Thoracic aorta (tissue), 2 donors: ENCODE results near the gene HAP1. TPM values are rescaled to one million over a fixed set of nuclear protein-coding genes. Genes with fewer than 3 reads are reported as not detected.
"Not testable (repeated sequence)": the region's sequence is repeated elsewhere in the genome, so short reads cannot be mapped to it uniquely, and the experiment has no call there.

Experiments used
- ATAC-seq: fragments of 150-250 bp; one replicate; pipeline ENCODE4 v1.8.0; 2017; ENCODE audit warnings: low read depth; ENCODE audit not compliant: insufficient number of reproducible peaks, low FRiP score
- DNase-seq: peaks from one replicate; pipeline ENCODE4 v3.0.0-alpha.2; 2020; ENCODE audit warnings: low spot score
- H3K27ac ChIP-seq, 2 donors: fragments of 200-600 bp; sonication (generic); 1 replicate in 1 of 2; 2 replicates in 1 of 2; pipeline ENCODE4 v1.5.1; 2016; ENCODE audit warnings: mild to moderate bottlenecking in 2 of 2, moderate library complexity in 2 of 2
- H3K27me3 ChIP-seq: fragments of 200-600 bp; sonication (generic); replicated peaks from 2 replicates; pipeline ENCODE4 v1.6.0; 2016; ENCODE audit warnings: mild to moderate bottlenecking; ENCODE audit not compliant: insufficient read depth
- H3K36me3 ChIP-seq: fragments of 200-600 bp; sonication (generic); one replicate; pipeline ENCODE4 v1.5.1; 2016
- H3K4me1 ChIP-seq, 2 donors: fragments of 200-600 bp; sonication (generic); 1 replicate in 1 of 2; 2 replicates in 1 of 2; pipeline versions ENCODE4 v1.5.1 to v1.6.0; 2016; ENCODE audit warnings: low read depth in 2 of 2, mild to moderate bottlenecking in 1 of 2; ENCODE audit not compliant: control insufficient read depth in 1 of 2
- H3K4me3 ChIP-seq: fragments of 200-600 bp; sonication (generic); 2 replicates; pipeline ENCODE4 v1.5.1; 2016; ENCODE audit warnings: mild to moderate bottlenecking
- H3K9me3 ChIP-seq: fragments of 200-600 bp; sonication (generic); 2 replicates; pipeline ENCODE4 v1.5.1; 2016
- total RNA-seq, 2 donors: library from RNA; depleted of rRNA; stranded (reverse); fragments of >200 nt; gene quantifications; one replicate each; pipeline versions ENCODE4 v1.1.0 to v1.2.3, GENCODE V29; 2016
- TF ChIP-seq, protein P1 (sequence below): fragments of 200-600 bp; sonication (generic); IDR thresholded peaks from one replicate; pipeline ENCODE4 v1.5.1; 2019; ENCODE audit warnings: antibody characterized with exemption

HAP1 gene
- total RNA-seq, 2 donors from 2014 or later, result 0.35 TPM; not detected in 1

DNA sequence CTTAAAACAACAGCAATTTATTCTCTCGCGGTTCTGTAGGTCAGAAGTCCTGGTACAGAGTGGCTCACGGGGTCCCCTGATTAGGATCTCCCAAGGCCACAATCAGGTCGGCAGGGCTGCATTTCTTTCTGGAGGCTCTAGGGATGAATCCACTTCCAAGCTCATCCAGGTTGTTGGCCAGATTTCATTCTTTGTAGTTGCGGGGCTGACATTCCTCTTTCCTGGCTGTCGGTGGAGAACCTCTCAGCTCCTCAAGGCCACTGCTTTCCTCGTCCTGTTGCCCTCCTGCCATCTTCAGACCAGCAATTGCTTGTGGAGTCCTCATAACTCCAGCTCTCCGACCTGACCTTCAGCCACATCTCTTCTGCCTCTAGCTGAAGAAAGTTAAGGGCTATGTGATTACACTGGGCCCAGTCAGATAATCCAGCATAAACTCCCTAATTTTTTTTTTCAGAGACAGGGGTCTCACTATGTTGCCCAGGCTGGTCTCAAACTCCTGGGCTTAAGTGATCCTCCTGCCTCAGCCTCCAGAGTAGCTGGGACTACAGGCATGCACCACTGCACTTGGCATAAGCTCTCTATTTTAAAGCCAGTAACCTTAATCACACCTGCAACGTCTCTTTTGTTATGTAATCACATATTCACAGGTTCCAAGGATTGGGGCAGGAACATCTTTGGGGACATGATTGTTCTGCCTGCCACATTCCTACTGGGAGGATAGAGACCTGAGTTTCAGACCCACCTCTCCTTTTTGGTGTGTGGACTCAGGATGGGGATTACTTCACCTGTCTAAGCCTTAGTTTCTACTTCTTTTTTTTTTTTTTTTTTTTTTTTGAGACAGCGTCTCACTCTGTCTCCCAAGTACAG lies 26.4 kb downstream of the HAP1 start:
- Histone ChIP-seq H3K27ac (no peak overlapping the region), H3K4me1 (no peaks in the 10 kb centered on the region), H3K27me3 (no peaks in the 10 kb centered on the region), H3K36me3 (no peaks in the 10 kb centered on the region), H3K4me3 (no peak overlapping the region), H3K9me3 (no peaks in the 10 kb centered on the region)
- DNase-seq (no peak), ATAC-seq (no peak)
- TF ChIP-seq, protein P1, sequence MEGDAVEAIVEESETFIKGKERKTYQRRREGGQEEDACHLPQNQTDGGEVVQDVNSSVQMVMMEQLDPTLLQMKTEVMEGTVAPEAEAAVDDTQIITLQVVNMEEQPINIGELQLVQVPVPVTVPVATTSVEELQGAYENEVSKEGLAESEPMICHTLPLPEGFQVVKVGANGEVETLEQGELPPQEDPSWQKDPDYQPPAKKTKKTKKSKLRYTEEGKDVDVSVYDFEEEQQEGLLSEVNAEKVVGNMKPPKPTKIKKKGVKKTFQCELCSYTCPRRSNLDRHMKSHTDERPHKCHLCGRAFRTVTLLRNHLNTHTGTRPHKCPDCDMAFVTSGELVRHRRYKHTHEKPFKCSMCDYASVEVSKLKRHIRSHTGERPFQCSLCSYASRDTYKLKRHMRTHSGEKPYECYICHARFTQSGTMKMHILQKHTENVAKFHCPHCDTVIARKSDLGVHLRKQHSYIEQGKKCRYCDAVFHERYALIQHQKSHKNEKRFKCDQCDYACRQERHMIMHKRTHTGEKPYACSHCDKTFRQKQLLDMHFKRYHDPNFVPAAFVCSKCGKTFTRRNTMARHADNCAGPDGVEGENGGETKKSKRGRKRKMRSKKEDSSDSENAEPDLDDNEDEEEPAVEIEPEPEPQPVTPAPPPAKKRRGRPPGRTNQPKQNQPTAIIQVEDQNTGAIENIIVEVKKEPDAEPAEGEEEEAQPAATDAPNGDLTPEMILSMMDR, result no peak

DNA sequence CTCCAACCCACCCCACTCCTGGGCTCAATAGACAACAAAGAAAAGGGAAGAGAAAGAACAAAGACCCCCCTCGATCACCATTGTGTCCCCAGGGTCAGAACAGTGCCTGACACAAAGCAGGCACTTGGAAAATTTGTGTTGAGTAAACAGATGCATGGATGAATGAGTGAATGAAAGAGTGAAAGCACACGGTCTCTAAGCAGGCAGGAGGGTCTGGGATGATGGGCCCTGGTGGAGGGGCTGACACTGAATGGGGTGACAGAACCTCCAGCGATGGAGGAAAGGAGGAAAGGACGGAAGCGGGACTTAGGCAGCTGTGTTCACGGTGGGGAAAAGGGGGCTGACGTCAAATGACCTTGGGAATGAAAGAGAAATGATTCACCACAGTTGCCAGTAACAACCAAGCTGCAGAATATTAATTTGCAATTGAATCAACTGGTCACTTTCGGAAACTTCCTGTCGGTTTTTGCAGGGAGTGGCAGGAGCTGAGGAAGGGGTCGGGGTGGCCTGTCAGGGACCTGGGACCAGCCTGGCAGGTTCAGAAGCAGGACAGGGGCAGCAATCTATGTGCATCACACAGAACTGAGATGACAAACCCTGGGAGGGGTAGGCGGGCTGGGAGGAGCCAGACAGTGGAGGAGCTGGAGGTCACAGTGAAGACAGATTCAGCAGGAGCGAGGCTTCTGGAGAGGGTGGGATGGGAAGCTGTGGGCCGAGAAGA lies 29.0 kb downstream of the HAP1 start:
- H3K27ac ChIP-seq, result no peak overlapping the region
- H3K9me3 ChIP-seq, result no peaks in the 10 kb centered on the region
- H3K27me3 ChIP-seq, result no peaks in the 10 kb centered on the region
- no peaks in the 10 kb centered on the region for H3K4me1 ChIP-seq
- no peak overlapping the region for H3K4me3 ChIP-seq
- no peak for DNase-seq
- no peaks in the 10 kb centered on the region for H3K36me3 ChIP-seq
- TF ChIP-seq, protein P1, result no peak
- ATAC-seq, result no peak

DNA sequence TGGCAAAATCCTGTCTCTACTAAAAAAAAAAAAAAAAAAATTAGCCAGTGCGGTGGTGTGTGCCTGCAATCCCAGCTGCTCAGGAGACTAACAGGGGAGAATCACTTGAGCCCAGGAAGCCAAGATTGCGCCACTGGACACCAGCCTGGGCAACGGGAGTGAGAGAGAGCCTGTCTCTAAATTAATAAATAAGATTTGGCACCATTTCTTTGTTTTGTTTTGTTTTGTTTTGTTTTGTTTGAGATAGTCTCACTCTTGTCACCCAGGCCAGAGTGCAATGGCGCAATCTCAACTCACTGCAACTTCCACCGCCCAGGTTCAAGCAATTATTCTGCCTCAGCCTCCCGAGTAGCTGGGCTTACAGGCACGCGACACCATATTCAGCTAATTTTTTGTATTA lies 31.7 kb downstream of the HAP1 start:
- Histone ChIP-seq H3K4me3 (no peak overlapping the region), H3K27ac (no peak overlapping the region), H3K4me1 (no peaks in the 10 kb centered on the region), H3K27me3 (no peaks in the 10 kb centered on the region), H3K36me3 (no peaks in the 10 kb centered on the region), H3K9me3 (no peaks in the 10 kb centered on the region)
- TF ChIP-seq, protein P1, result no peak
- DNase-seq, result no peak
- no peak for ATAC-seq

DNA sequence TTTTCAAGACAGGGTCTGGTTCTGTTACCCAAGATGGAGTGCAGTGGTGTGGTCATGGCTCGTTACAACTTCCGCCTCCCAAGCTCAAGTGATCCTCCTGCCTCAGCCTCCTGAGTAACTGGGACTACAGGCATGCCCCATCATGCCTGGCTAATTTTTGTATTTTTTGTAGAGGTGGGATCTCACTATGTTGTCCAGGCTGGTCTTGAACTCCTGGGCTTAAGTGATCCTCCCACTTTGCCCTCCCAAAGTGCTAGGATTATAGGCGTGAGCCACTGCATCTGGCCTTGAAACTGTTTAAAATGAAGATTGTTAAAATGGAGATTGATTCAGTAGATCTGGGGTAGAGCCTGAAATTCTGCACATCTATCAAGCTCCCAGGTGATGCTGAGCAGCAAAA lies 33.6 kb downstream of the HAP1 start:
- not testable (repeated sequence) for ATAC-seq, H3K4me1 ChIP-seq, DNase-seq, H3K36me3 ChIP-seq, H3K9me3 ChIP-seq, H3K27ac ChIP-seq, H3K27me3 ChIP-seq, H3K4me3 ChIP-seq

DNA sequence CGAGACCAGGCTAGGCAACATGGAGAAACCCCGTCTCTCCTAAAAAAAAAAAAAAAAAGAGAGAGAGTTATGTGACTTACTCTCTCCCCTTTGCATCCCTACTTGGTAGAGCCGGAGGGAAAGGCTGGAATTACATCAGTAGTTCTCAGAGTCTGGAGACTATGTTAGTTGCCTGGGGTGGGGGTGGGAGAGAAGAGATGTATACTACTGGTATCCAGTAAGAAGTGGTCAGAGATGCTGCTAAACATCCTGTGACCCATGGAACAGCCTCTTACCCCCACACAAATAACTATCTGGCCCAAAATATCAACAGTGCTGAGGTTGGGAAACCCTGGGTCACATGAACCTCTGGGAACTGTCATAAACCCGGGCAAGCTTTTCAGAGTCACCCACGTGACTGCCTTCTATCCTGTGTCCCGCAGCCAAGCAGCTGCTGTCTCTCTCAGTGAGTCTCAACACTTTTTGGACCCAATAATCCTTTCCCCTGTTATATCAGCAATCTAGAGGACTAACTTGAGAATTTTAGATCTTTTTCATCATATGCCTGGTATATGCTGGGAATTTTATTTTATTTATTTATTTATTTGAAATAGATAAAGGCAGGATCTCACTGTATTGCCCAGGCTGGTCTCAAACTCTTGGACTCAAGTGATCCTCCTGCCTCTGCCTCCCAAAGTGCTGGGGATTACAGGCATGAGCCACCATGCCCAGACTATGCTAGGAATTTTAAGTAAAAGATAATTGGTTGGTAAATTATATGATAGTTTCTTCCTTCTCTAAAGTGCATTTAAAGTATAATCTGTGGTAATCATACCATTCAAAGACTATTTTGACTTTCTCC lies 37.1 kb downstream of the HAP1 start:
- no peak for DNase-seq
- no peaks in the 10 kb centered on the region for H3K9me3 ChIP-seq
- ATAC-seq, result no peak
- no peak overlapping the region for H3K4me3 ChIP-seq
- TF ChIP-seq, protein P1, result no peak
- H3K27ac ChIP-seq, result no peak overlapping the region
- H3K4me1 ChIP-seq, result no peaks in the 10 kb centered on the region
- H3K36me3 ChIP-seq, result peaks cover 30% of the 10 kb centered on the region
- H3K27me3 ChIP-seq, result no peaks in the 10 kb centered on the region
